Loucy (cell line): Measurements from ENCODE around the gene FBXW8.

Experiments used
- CTCF ChIP-seq: fragments of 200-600 bp; sonication (generic); conservative IDR thresholded peaks from 2 replicates; pipeline ENCODE4 v1.5.1; 2014; ENCODE audit warnings: mild to moderate bottlenecking, antibody characterized with exemption, low read length
- EZH2phosphoT487 ChIP-seq: fragments of 200-600 bp; IDR thresholded peaks from 2 replicates; pipeline ENCODE4 v1.6.1; 2018; ENCODE audit warnings: antibody characterized with exemption, mild to moderate bottlenecking, moderate library complexity, borderline replicate concordance

DNA sequence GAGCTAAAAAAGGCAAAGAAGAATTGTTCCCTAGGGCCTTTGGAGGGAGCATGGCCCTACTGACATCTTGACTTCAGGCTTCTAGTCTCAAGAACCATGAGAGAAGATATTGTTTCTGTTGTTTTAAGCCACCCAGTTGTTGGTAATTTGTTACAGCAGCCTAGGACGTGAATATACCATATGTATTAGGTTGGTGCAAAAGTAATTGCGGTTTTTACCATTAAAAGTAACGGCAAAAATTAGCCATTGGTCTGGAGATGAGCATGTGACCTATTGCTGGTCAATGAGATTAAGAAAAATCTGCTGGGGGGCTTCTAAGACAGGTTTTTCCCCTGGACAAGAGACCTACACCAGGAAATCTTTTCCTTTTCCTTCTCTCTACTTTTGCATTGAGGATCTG lies 19.7 kb upstream of the FBXW8 start:
- TF ChIP-seq CTCF = no peak
- TF ChIP-seq EZH2phosphoT487 = no peak
